Fibroblast of peridontal ligament (primary cell): ENCODE measurements around the gene USP21.

ENCODE experiments used
- DNase-seq: peaks from one replicate; pipeline ENCODE4 v3.0.0-alpha.2; 2010; ENCODE audit errors: extremely low read depth

Gene USP21

DNA sequence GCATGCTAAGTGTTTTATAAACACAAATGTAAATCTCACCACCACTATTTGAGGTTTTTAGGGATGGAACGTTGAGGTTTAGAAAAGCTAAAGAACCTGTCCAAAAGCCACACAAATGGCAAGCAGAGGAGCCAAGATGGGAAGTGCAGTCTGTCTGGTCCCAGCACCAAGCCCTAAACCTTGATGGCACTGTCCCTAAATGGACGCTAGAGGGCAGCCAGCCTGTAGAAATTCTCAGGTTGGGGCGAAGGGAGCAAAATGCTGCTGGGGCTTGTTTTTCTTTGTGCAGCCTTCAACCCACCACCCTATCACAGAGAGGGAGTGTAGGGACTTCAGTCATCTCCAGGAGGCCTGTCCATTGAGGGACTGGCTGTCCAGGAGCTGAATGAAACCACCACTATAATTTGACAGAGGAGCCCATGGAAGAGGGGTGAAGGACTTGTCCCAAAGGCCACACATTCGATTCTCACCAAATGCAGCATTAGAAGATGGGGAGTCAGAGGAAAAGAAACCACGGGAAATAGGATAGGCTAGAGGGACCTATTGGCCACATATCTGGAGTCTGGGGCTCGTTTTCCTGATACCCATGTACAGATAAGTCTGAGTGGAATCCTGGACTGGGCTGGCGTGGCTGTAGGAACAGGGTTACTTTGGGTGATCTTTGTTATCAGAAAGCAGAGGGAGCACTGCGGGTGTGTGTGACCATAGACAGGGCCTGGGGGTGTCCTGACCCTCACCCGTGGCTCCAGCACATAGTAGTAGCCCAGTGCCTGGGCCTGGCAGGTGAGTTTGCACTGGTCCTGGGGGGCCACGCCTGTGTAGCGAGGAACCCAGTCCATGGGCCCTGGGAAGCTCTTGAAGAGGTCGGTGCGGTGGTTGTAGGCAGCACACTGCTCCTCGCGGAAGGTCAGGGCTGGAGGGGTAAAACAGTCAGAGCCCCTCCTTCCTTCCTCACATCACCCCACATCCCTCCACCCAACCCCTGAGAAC is 33.5 kb downstream of the USP21 start:
- DNase-seq, result peak; percentile 78

DNA sequence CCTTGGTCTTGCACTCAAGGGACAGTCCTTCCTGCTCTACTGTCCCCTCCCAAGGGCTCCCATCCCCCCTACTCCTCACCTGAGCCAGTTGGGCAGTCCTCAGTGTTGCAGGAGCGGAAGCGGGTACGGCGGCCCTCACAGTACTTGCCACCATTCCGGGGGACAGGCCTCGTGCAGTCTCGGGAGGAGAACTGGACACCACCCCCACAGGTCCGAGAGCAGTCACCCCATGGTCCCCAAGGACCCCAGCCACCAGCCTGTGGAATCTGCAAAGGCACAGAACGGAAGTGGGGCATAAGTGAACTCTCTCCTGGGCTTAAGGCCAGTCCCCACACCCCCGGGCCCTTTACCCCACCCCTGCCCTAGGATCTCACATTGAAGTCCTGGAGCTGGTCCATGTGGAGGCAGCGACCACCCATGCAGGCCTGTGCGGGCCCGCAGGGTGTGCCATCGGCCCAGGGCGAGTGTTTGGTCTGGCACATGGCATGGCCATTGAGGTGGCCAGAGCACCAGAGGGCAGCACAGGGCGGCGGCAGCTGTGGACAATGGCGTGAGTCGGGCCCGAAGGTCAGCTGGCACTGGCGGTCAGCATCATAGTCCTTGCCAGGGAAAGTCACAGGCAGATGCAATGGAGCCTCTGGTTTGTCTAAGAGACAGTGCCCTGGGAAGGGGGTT is 34.4 kb downstream of the USP21 start:
- no peak for DNase-seq

DNA sequence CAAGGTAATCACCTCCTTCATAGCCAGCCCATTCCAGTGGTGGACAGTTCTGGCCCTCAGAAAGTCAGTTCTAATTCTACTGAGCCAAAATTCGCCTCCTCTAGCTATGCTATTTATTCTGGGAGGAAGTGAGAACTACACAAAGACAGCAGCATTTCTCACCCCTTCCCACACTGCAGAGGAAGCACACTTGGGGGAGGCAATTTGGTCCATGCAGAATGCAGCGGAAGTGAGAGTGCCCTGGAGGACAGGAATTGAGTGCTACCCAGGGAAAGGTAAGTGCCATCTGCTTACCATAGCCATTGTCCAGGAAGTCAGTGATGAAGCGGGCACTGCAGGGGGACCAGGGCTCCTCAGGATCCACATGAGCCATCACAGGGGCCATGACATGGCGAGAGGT is 35.9 kb downstream of the USP21 start:
- DNase-seq, result no peak

DNA sequence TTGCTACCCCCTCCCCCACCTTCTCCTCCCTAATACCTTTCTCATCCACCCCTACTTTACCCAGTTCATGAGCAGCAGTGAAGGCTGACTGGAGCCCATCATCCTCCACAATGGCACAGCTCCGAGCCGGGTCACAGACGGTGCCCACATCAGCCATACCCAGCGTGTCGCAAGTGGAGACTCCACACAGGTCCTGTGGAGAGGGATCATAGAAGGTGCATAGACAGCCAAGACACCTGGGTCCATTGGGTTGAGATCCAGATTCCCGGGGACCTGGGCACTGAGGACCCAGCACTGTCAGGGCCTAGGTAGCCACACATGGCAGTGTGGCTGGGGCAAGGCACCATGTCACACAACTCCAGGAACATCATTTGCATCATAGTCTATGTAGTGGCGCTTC is 36.8 kb downstream of the USP21 start:
- no peak for DNase-seq

DNA sequence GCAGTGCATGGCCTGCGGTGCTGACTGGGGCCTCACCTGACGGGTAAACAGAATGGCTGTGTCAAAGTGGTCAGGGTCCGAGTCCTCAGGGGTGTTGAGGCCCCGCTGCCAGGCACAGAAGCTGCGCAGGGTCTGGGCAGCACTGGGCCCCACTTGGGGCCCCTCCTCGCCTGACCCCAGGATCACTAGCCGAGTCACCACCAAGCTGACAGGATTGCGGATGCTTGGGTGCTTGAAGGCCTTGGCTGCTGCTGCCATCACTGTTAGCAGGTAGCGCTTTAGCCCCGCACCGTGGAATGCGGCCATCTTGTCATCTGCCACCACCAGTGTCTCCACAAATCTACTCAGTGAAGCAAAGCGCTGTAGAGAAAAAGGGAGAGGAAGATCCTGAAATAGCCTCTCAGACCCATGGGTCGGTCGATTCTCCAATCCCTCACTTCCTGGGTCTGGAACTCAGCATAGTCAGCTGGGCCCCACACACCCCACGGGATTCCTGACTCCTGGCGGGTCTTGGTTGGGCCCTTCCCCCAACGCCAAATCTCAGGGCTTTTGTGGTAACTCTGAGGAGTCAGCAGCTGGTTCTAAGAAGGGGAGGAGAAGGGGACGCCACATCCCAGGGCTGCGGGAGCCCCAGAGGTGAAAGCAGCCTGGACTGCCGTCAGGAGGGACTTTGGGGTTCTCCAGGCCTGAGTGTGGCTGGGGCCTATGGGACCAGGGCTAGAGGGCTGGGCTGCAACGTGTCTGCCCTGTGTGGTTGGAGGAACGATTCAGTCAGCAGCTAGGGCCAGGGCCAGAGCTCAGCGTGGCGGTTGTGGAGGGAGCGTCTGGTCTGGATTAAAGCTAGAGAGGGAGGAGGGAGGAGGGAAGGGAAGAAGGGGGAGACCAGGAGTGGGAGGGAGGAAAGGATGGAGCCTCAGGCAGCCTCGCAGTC is 37.5 kb downstream of the USP21 start:
- peak; percentile 95 for DNase-seq

DNA sequence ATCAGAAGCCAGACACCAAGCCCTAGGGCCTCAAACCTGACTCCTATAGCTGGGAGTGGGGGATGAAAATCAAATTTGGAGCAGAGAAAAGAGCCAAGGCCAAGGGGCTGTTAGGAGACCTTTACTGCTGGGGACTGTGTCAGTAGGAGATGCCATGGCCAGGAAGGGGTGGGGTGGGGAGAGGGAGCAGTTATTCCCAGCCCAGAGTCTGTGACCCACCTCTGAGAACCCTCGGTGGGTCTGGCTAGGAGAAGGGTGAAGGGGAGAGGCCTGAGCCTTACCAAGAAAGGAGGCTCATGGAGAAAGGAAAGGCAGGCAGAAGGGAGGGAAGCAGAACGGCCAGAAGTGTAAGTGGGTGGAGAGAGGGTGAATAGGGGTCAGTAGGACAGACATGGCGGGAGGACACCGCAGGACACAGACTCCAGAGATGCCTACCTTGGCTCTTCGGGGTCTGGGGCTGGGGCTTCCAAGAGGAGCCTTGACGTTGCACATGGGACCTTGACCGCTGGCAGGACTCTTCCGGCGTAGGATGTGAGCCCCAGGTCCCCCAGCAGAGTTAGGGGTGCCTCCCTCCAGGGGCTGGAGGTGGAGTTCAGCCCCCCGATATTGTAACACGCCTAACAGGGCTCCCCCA is 38.4 kb downstream of the USP21 start:
- no peak for DNase-seq

DNA sequence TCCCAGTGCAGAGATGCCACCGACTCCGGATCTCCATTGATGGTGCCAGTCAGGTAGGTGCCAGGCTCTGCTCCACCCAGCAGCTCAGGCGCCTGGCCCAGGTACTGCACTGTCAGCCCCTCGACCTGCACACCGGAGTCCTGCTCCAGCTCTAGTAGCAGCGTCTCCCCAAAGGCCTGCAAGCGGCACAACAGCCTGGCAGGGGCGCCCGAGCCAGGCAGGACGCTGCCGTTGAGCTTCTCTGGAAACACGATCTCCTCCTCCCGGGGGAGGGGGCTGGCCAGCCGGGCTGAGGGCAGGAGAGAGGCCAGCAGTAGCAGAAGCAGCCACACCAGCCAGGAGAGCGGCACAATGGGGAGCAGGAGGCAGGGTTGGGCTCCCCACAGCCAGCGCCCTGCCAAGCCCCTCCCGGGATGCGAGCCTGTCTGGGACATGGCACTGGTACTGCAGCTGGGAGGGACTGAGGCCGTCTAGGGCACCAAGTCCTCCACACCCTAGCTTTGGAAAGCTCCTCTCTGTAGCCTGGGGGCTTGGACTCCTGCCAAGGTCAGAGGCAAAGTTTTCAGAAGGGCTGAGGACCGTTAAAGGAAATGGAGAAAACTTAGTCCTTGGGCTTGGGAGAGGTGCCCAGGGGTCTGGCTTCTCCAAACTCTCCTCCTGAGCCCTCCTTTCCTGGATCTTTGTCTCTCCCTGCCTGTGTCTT is 39.0 kb downstream of the USP21 start:
- peak; percentile 48 for DNase-seq

DNA sequence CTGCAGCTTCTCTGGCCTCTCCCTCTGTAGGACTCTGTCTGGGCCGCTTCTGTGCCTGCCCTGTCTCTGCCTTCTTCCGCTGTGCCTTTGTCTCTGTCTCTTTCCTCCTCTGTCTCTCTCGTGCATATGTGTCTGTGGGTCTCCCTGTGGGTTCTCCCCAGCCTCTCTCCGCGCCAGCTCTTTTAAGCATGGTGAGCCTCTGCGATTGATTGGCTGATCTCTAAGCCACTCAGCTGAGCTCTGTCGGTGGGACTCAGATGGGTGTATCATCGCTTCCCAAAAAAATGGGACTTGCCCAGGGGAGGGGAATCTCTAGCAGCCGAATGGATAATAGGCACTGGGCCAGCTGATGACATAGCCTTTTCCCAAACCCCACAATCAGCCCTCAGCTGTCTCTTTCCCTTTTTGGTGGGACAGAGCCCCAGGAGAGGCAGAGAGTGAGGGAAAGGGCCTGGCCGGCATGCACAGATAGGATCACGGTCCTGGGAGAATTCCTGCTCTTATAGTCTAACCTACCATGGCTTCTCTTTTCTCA is 39.7 kb downstream of the USP21 start, which contains the start of gene ADAMTS4:
Gene ADAMTS4, minus strand, starts transcription at position 158 of the 535 bp plus-strand sequence. CDS start 427 bp downstream, outside the sequence.
- DNase-seq, result peak; percentile 92

DNA sequence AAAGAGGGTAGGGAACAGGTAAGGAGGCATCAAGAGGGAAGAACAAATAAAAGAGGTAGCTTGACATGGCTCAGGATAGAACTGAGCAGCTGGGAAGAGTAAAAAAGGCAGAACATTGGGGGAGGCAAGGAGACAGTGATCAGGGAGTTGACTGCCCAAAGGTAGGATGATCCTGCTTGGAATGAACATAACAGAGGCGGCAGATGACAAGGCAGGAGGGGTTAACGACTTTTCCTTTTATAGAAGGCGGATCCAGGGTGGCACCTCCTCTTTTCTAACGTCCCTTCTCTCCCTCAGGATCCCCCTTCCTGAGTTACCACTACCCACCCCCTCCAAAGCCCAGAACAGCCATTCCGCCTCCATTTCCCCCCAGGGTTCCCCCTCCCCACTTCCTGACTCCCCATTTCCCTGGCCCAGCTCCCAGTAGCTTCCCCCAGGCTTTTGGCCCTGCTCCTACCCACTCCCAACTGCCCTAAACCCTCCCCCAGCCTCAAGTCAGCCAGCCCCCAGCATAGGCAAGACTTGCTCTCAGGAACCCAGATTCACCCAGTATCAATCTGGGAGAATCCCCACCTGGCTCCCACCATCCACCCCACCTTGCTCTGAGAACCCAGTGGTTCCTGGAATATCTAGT is 40.3 kb downstream of the USP21 start:
- no peak for DNase-seq

DNA sequence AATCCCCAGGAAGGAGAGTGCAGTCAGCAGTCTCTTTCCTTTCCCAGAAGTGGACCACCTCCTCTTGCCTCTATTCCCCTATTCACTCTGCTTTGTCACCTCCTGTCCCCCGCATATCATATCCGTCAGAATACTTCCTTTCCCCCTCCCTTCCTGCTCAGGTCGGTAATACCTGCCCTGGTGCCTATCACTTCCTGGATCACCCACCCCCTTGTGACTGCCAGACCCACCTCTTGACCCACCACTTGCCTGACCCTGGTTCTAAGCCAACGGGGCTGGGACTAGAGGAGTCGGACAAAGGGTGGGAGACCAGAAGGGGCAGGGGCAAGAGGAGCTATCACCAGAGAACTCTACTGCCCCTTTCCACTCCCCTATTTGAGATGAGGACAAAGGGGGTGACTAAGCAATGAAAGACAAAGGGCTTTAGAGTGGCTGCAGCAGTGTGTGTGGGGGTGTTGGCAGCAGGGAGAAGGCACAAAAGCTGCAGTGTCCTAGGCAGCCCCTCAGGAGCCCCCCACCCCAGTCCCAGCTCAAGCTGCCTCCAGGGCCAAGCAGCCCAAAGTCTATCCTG is 41.2 kb downstream of the USP21 start:
- DNase-seq, result no peak

DNA sequence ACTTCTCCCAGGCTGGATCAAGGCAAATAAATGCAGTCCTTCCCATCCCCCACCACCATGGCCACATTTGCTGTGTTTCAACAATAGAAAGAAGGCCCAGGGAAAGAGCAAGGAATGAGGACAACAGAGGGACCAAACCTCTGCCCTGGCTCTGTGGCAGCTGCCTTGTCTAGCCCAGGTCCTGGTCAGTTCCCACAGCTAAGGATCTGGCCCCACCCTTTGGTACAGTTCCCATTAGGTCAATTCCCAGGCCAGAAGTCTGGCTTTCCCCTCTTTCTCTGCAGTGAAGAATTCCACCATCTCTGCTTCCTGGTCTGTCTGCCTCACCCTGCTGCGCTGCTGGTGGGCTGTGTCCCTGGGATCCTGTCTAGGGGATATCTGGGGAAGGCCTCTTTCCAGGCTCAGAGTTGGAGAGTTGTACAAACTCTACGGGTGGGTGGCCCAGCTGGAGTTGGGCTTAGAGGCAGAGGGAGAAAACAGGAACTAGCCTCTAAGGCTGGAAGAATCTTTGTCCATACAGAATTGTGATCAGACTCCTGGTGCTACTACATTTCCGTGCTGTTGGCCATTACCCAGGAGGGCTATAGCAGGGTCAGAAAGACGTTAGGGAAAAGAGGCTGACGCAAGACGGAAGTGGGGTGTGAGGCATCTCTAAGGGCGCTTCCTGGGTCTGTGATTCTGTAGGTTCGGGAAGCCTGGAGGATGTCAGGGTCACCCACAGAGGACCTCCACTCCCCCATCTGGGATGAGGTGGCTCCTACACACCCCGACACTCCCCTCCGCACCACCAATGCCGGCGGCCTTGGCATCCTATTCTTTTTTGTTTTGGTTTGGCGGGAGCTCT is 41.9 kb downstream of the USP21 start:
- peak; percentile 79 for DNase-seq

DNA sequence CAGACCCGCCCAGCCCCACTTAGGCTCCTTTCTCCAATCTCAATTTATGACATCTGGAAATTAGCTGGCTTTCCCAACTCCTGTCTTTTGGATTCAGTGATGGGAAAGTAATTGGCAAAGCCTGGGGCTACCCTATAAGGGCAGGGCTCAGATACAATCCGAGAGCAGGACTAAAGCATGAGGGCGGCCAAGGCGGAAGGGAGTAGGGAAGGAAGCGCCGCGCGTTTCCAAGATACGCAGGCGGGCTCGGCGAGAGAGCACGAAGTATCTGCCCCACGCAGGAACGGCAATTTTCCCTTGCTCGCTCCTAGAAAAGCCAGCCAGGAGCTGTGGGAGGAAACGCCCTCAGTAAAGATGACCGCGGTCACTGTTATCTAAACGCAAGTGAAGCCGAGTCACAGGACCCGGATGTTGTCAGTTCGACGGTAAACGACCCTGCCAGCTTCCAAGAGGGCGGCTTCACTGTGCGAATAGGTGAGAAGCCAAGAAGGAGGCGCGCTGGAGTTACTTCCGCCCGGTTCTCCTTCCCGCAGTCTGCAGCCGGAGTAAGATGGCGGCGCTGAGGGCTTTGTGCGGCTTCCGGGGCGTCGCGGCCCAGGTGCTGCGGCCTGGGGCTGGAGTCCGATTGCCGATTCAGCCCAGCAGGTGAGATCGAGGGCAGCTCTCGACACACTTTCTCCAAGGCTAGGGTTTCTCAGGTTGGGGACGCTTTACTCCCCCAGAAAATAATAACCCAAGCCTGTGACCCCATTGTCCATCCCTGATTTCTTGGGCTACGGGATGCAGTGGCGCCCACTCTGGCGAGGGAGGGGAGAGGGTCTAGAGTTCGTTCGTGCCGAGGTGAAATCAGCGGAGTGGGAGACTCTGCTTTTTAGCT is 42.8 kb downstream of the USP21 start, which contains the start of gene NDUFS2:
Gene NDUFS2, plus strand, starts transcription at position 532 of the 877 bp plus-strand sequence. Its CDS starts 19 bp downstream, at position 551.
- peak; percentile 99 for DNase-seq

DNA sequence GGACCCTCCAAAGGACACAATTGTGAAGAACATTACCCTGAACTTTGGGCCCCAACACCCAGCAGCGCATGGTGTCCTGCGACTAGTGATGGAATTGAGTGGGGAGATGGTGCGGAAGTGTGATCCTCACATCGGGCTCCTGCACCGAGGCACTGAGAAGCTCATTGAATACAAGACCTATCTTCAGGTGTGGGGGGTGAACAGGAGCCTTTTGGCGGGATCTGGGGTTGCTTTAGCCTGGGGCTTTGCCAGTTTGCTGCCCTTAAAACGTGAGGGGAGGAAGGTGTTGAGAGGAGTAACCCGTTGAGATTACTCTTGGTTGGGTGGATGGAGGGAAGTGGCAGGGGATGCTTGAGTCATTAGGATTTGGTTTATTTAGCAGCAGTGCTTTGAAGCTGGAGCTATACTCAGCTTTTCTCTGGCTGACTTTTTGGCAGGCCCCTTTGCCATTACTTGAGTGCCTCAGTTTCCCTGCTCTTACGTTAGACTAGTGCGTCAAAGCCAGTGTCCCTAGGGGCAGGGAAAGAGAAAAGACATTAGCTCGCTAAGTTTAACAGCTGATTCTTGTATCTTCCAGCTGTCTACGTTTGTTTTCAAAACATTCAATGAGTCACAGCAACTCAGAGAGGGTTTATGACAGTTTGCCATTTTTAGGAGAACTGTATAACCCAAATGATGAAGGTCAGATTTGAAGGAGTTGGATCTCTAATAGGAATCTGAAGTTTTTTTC is 47.3 kb downstream of the USP21 start:
- no peak for DNase-seq

DNA sequence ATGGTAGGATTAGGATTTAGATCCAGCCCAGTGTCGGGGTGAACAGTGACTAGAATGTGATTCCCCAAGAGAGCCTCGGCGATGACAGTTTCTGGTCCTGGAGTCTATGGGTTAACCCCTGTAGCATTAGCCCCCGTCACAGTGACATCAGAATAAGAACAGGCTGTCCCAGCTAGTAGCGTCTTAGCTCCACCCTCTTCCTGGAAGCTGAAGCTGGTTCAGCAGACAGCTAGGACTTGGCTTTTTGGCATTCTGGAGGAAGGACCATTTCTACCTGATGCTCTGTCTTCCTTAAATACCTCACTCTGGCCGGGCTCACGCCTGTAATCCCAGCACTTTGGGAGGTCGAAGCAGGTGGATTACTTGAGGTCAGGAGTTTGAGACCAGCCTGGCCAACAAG is 47.9 kb downstream of the USP21 start:
- no peak for DNase-seq

DNA sequence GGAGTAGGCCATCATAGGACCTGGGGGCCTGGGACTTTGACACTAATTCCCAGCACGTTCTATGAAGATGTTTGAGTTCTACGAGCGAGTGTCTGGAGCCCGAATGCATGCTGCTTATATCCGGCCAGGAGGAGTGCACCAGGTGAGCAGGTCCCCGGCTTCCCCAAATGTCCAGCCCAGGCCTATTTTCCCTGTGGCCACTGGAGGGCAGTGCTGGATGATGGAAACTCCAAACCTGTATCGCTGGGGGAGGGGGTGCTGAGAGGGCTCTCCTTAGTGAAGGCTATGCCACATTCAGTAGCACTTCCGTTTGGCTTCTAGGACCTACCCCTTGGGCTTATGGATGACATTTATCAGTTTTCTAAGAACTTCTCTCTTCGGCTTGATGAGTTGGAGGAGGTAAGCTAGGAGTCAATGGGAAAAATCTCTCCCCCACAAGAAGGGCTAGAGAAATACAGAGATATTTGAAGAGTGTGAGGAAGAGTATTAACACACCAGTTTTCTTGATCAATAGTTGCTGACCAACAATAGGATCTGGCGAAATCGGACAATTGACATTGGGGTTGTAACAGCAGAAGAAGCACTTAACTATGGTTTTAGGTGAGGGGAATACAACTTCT is 50.6 kb downstream of the USP21 start:
- peak; percentile 70 for DNase-seq

DNA sequence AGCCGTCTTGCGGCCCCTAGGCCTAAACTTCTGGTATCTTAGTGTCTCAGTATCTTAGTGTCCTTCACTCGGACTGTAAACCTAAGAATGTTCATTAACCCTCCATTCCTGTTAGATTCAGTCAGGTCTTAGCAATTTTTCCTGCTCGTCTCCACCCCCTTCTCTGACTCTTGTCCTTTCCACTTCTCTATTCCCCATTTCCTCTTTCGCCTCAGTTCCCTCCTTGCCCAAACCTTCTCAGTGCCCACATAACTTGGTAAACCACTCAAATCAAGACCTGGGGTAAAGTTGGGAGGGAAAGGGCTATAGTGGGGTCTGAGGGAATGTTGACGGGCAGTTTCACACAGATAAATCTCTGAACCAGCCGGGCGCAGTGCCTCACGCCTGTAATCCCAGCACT is 55.1 kb downstream of the USP21 start:
- DNase-seq, result no peak
